T follicular helper cell (primary cell): Measurements from ENCODE around the gene CDC5L.

Source experiments
- DNase-seq: peaks from one replicate; pipeline ENCODE4 v3.0.0-alpha.2; 2020; ENCODE audit warnings: low read depth

CDC5L gene

GRCh38 chr6:44373787-44374186, 13.7 kb upstream of the CDC5L start:
- no peak for DNase-seq

DNA sequence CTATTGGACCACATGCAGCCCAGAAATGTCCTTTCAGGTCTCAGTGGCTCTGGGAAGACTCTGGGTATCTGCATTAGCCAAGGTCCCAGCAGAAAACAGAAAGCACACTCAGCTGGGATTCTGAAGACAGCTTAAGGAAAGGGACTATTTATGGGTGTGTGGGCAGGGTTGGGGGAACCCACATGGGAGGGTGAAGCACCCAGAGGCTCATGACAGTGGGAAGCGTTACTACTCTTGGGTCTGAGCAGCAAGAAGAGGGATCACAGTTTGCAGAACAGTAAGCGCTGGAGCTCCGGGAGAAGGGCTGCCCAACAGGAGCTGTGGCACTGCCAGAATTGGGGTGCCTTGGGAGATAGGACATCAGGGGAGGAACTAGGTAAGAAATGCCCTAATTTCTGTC, 12.4 kb upstream of the CDC5L start:
- no peak for DNase-seq

GRCh38 chr6:44377484-44377883, 10.0 kb upstream of the CDC5L start:
- DNase-seq = no peak

DNA sequence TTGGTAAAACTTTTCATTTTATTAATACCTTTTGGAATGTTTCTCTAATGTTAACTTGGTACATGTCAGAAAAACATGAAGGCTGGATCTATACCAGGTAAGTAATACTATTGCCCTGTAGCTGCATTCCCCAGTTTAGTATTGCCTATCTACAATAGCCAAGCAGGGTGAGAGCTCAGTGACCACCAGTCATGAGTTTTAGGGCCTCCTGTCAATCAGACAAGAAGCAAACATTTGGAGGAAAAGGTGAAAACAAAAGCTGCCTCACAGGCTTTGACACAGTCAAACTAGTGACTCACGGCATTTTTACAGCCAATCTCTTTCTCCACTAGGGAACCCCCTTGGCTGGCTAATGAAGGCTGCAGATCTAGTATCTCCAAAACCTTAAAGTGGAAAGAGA, 9.5 kb upstream of the CDC5L start:
- no peak for DNase-seq

- no peak for DNase-seq
Measured at GRCh38 chr6:44381739-44382138, 5.8 kb upstream of the CDC5L start.

DNA sequence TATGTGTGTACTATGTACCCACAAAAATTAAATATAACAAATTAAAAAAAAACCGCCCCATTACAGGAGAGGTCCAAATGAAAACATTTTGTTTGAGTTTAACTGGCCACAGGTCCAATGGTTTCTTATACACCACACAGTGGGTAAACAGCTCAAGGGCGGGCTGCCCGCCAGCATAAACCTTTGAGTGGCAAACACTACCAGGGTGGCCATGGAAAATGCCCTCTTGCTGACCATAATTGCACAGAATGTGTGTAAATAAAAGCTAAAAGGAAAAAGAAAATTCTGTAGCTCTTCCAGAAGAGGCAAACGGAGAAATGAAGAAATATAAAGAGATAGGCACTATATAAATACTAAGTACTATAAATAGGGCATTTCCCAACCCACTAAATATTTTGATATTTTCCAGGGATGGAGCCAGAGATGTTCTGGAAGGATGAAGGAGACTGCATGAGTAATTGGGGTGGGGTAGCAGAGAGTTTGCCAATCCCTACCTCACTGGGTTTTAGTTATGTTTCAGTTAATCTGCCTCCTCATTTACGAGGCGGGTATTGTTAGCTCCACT, 1.1 kb upstream of the CDC5L start:
- no peak for DNase-seq

DNA sequence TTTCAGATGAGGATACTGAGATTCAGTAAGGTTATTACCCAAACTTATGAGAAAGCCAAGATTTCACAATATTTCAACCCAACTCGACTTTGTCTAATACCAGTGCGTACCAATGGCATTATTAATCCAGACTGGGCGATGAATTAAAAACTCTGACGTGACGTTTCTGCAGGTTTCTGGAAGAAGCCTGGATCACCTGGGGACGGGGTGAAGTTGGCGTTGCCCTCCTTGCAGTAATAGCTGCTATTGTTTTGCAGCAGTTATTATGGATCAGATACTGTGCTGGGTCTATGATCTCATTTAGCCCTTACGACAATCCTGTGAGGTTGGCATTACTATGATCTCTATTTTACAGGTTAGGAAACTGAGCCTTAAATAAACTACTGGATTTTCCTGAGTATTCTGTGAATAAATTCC, 569 bp upstream of the CDC5L start:
- no peak for DNase-seq

DNA sequence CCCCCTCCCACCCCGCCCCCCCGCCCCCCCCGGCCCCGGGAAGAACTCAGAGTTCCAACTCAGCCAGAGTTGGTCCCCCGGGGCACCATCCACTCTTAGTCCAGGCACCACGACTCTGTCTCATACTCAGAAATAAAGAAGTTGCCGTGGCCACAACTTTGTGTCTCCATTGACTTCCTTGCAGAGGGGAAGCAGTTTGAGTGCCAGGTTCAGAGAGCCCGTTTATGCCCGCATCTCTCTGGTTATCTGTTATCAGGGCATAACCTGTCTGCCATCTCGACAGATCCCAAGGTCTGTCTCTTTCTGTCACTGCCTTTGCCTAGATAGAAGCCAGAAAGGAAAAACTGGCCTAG, 605 bp downstream of the CDC5L start:
- DNase-seq = no peak

DNA sequence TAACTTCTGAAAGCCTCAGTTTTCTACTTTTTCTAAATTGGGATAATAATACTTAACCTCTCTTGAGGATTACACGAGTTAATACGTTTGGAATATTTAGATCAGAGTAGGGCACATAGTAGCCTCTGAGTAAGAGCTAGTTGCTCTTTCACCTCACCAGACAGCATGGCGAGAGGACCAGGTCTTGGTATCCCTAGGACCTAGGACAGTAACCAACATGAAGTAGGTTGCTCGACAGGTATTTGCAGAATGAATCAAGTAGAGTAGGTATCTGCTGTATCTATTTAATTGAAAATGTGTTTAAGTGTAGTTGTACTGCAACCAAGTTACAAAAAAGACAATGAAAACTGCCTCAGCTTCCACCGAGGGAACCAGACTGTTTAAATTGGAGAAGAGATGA, 1.4 kb downstream of the CDC5L start:
- DNase-seq = no peak

- DNase-seq = no peak
Measured at GRCh38 chr6:44390158-44390683, 2.7 kb downstream of the CDC5L start.

GRCh38 chr6:44395501-44395900, 8.0 kb downstream of the CDC5L start:
- DNase-seq = no peak

DNA sequence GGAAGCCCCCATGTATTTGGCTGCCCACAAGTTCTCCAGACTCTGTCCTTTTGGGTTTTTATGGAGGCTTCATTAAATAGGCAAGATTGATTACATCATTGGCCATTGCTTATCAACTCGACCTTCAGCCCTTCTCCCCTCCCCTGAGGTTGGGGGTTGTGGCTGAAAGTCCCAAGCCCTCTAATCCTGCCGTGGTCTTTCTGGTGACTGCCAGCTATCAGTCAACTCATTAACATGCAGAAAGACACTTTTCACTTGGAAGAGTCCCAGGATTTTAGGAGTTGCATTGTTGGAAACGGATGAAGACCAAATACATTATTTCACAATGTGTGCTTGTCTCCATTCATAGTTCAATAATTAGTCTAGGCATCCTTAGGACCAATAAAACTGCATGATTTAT, 9.5 kb downstream of the CDC5L start:
- DNase-seq = no peak

DNA sequence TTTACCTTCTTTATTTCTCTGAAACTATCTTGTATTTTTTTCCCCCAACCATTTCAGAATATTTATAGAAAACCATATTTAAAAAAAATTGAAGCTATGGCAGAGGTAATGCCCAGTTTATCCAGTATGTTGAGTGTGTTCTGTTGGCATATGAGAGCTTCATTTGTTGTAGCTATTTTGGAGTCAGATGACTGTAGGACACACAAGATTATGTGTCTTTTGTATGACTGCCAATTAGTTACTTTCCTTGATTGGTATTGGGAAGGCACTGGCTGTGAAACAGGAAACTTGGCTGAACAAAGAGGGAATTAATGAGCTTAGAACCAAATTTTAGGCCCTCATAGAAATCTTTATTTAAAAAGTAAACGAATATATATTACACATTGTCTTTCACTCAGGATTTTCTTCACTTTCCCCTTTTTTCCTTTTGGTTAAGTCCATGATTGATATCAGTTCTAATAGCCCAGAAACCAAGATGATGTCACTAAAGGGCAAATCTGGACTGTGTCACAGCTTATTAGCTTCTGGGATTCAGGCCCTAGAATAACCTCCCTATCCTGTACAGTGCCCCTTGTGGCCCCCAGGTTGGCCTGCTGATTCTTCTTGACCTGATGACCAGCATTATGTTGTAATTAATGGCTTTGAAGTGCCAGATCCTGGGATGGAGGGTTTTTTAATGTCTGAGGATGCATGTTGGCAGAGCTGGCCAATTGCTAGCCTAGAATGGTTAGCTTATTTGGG, 10.1 kb downstream of the CDC5L start:
- DNase-seq = no peak

- no peak for DNase-seq
Measured at GRCh38 chr6:44399991-44400390, 12.5 kb downstream of the CDC5L start.

GRCh38 chr6:44400572-44400971, 13.1 kb downstream of the CDC5L start:
- DNase-seq = no peak

- DNase-seq = no peak
Measured at GRCh38 chr6:44401138-44401537, 13.6 kb downstream of the CDC5L start.

GRCh38 chr6:44404022-44404714, 16.7 kb downstream of the CDC5L start:
- DNase-seq = no peak

DNA sequence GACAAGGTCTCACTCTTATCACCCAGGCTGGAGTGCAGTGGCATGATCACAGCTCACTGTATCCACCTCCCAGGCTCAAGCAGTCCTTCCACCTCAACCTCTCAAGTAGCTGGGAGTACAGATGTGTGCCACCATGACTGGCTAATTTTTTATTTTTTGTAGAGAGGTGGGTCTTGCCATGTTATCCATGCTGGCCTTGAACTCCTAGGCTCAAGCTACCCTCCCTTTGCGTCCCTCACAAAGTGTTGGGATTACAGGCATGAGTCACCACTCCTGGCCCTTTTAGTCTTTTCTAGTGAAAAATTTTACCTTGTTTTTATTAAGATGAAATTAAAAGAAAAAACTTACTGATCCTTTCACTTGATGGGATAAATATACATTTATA, 17.2 kb downstream of the CDC5L start:
- no peak for DNase-seq

GRCh38 chr6:44407951-44408670, 20.6 kb downstream of the CDC5L start:
- DNase-seq = no peak

GRCh38 chr6:44409207-44409794, 21.8 kb downstream of the CDC5L start:
- DNase-seq = no peak

DNA sequence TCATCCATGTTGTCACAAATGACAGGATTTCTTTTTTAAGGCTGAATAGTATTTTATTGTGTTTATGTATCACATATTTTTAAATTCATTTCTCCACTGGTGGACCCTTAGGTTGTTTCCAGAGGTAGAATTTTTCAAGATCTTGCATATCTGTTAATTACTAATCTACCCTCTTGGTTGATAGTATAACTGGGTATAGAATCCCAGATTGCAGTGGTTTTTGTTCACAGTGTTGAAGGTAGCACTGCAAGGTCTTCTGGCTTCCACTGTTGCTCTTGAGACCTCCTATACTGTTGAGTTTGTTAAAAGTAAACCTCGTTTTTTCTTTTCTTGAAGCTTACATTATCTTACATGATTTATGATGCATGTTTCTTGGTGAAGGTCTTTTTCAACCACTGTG, 22.9 kb downstream of the CDC5L start:
- DNase-seq = no peak

DNA sequence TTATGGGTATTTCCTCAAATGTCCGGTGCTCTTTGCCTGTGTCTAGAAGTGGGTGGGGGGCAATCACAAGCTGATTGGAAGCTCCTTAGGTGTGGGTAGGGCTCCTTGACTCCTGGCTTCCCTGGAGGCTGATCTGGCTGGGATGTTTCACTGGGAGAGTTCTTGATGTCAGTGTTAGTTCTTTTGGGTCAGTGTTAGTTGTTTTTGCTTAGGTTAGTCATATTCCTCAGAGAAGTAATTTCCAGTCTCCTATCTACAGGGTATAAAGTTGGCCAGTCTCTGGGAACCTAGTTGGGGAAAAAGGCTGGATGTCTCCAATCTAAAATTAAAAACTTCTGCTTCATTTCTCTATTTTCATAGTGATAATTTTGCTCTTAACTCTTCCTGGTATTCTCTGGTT, 23.6 kb downstream of the CDC5L start:
- no peak for DNase-seq
